NCI-H226 (cell line): ENCODE results near the gene ASTN1.

Experiments used
- DNase-seq: peaks from one replicate; pipeline ENCODE4 v3.0.0-alpha.2; 2015

The ASTN1 gene

GRCh38 chr1:176869577-176869976, 294.9 kb downstream of the ASTN1 start:
- DNase-seq, result no peak

DNA sequence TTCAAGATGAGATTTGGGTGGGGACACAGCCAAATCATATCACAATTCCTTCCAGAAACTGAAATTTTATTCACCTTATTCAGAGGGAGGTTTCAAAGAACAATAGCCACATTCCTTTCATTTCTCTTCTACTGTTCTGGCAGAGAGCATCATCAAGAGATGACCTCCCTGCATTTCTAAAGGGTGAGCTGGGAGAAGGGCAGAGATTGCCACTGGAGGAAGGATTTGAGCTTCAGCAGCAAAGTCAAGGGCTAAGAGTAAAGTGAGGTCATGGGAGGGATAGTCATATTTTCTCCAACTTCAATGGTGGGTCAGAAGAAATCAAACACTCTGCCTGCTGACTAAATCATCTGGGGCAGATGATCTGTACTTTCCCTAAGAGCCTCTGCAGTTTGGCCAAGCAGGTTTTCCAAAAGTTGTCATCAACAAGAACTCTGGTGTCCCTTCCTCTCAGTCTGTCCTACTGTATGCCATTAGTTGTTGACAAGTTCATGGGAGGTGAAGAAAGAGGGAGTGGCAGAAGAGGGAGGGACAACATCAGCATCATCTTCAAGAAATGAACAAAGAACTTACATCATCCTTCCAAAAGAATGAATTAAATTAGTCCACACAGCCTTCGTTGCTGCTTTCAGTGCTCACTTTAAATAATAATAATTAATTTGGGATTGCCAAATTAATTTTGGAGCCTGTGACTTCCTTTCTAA, 298.3 kb downstream of the ASTN1 start:
- no peak for DNase-seq

GRCh38 chr1:176864211-176864610, 300.3 kb downstream of the ASTN1 start:
- DNase-seq, result no peak

DNA sequence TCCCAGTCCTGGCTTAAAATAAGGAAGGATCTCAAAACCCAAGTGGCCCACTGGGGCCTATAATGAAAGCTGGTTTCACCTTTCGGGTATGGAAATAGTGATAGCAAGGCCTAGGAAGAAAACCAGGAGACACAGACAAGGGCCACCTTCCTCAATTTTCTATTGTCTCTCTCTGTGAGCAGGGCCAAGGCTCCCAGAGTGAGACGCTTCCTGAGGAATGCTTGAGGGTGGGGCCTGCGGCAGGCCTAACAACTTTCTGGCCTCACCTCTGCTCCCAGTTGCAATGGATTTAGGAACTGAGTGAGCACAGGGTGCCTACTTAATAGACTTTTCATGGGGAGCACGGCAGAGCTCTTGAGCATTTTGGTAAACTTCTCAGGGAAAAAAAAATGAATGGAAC, 300.9 kb downstream of the ASTN1 start:
- no peak for DNase-seq

DNA sequence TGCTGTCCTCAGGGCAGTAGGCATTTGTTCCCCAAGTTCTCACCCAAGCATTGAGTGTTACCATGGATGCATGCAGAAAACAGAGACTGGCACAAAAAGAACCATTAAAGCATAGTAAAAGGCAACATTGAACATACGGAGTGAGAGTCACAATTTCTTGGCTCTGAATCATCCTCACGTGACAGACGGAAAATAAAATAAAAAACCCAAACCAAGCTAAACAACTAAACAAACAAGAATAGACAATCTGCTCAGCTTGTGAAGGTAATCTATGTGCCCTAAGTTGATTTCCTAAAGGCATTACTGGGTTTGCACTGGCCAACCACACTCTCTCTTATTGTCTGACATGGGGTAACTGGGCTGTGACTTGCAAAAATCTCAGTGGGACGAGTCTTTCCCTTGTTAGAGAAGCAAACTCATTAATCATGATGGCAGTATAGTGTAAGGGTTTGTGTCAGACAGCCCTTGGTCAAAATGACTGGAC, 306.0 kb downstream of the ASTN1 start:
- no peak for DNase-seq

DNA sequence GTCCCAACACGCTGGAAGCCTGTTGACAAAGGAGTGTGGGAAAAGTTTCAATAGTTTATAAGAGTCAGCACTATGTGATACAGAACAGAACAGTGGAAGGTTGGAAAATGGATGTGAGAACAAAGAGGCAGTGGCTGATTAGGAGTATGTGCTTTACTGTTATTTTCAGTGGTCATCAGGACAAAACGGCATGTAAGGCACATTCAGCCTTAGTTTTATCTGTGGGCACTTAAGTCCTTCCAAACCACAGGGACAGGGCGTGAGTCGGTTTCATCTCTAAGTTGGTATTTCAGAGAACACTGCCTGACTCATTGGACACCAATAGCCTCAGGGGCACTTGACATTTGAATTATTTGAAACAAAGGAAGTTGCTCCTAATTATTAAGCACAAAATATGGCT, 306.9 kb downstream of the ASTN1 start:
- no peak for DNase-seq

DNA sequence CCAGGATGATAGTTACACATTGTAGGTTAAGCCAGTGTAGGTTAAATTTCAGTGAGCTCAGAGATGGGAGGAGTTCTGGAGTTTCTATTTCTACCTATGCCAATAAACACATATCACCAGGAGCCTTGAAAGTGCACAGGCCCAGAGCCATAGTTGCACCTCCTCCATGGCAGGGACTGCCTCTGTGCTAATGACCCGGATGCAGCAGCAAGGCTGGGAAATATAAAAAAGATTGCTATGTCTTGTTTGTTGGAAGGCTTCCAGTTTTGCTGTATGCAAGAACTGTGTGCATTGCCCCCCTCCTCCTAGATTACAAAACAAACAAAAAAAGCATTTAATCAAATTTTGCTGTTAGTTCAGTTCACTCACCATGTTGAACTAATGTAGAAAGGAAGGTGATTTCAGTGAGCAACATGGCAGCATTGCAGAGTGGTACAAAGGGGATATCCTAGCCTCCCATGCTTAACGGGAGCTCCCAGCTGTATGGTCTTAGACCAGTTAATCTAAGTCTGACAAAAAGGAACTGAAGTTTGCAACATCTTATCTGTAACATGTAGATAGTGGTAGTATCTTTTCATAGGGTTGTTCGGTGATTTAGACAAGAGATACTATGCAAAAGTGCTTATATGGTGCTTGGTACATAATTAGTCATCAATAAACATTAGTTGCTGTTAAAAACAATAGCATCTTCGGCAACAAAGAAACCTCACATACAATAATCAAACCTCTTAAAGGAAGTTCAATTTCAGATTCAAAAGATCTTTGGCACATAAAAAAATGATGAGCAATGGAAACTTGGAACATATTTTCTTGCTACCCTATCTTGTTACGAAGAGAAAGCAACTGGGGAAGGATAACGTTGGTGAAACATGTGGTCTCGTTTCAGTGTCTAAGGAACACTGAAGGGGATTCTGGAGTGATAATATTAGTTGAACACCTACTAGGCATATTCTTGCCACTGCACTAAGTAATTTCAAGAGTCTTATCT, 309.5 kb downstream of the ASTN1 start:
- DNase-seq, result no peak

DNA sequence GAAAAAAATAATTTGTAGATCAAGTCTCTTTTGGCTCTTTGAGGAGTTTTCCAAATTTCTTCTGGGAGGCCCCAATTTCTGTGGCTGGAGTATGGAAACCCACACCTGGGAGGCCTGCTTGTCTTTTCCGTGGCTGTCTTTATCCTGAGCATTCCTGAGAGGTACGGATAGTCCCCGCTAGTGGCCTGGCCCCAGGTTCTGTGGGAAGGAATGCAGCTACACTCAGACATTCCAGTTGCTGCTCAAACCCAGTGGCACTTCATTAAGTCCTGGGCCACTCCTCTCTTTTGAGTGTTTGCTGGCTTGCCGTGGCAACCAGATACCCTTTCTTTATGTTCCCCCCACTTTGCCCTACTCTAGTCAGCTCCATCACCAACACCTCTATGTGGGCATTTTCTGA, 310.4 kb downstream of the ASTN1 start:
- no peak for DNase-seq

DNA sequence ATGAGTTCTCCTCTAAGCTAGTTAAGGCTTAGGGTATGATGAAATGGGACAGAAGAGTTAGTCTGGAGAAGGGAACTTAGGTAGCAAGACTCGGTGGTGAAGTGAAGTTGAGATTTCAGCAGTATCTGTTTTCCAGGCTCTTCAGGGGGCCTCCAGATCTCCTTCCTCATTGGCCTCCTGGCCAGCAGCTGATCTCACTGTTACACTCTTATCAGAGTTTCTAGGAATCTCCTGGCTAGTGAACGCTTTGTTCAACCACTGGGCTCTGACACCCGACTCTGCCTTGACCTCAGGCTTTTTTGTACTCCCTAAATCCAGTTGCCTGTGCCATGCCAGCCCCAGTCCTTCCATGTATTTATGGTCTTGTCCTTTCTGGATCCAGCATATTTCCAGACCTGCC, 311.0 kb downstream of the ASTN1 start:
- DNase-seq, result no peak

GRCh38 chr1:176852124-176852523, 312.4 kb downstream of the ASTN1 start:
- DNase-seq, result no peak

DNA sequence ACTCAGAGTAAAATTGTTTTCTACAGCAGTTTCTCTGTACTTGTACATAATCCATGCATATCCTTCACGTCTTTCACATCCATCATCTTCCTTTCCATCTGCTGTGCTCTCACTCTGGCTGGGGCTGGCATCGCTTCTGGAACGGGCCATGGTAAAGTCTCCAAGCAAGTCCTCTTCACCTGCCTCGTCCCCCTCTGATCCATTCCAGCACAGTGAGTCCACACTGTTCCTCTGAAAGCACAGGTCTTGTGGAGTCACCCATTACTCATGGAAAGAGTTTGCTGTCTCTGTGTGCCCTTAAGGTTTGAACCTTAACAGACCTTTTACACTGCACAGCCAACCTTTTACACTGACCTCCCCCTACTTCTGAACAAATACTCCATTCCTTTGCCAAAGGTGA, 313.6 kb downstream of the ASTN1 start:
- no peak for DNase-seq

DNA sequence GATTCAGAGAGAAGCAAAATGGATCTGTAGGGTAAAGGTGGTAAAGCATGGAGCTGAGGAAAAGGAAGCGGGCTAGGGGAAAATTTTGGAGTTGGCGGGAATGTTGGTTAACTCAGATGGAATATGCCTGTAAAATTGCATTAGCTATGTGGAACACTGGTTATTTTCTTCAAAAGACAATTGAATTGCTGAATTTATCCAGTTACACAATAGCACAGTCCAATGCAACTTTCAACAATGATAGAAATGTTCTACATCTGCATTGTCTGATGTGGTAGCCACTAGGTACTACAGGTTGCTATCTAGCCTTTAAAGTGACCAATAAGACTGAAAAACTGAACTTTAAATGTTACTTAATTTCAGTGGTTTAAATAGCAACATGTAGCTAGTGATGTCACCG, 315.2 kb downstream of the ASTN1 start:
- no peak for DNase-seq

DNA sequence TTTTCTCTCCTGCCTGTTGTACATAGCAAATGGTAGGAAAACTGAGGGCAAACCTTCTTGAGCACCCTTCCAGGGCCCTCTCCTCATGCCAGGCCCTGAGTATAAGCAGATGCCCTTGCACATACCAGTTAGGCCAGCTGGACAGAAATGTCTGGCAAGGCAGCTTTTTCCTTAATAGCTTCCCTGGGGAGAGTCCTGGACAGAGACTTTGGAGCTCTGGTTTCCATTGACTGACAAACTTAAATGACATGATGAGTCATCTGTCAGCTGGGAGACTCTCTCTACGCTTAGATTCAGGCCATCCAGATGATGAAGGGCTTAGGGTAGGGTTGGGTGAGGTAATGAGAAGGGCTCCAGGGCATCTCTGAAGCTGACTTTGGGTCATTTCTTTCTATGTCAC, 317.5 kb downstream of the ASTN1 start:
- no peak for DNase-seq

- no peak for DNase-seq
These were observed 320.9 kb downstream of the ASTN1 start for GRCh38 chr1:176843352-176844297.

- no peak for DNase-seq
These were observed 323.3 kb downstream of the ASTN1 start for GRCh38 chr1:176841238-176841637.

DNA sequence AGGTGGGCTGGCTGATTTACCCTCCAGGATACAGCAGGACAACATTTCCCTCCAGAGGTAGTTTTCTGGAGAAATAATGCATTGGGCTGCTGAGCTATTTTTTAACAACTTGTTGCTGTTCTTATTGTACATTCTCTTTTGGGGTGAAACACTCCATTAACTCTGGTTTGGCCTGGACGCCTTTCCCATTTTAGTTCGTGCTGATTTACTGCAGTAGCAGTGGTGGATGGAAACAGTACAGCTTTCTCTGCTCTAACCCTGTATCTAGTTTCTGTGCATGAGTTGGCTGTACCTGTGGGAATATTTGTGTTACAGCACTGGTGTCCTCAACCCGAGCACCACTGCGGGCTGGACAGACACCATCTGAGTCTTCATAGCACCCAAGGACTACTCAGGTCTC, 325.3 kb downstream of the ASTN1 start:
- DNase-seq, result no peak

GRCh38 chr1:176838276-176838995, 326.1 kb downstream of the ASTN1 start:
- DNase-seq, result no peak

- DNase-seq, result no peak
These were observed 326.8 kb downstream of the ASTN1 start for GRCh38 chr1:176837708-176838107.

GRCh38 chr1:176831150-176831549, 333.4 kb downstream of the ASTN1 start:
- DNase-seq, result no peak

DNA sequence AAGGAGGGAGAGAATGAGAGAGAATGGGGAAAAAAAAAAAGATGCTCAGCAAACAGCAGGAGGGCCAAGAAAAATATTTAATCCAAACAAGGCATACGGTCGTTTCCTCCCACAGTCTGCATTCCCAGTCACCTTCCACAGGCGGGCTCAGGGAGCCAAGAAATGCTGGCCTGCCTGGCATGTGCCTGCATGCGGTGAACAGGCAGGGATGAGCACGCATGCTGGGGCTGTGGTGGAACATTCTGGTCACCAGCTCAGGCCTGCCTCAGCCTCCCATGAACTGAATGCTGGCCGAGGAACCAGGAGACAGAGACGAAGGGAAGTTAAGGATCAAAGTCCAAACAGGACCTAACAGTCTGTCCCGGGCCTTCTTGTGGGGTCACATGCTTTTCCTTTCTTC, 335.3 kb downstream of the ASTN1 start:
- no peak for DNase-seq

GRCh38 chr1:176826265-176826664, 338.2 kb downstream of the ASTN1 start:
- no peak for DNase-seq

DNA sequence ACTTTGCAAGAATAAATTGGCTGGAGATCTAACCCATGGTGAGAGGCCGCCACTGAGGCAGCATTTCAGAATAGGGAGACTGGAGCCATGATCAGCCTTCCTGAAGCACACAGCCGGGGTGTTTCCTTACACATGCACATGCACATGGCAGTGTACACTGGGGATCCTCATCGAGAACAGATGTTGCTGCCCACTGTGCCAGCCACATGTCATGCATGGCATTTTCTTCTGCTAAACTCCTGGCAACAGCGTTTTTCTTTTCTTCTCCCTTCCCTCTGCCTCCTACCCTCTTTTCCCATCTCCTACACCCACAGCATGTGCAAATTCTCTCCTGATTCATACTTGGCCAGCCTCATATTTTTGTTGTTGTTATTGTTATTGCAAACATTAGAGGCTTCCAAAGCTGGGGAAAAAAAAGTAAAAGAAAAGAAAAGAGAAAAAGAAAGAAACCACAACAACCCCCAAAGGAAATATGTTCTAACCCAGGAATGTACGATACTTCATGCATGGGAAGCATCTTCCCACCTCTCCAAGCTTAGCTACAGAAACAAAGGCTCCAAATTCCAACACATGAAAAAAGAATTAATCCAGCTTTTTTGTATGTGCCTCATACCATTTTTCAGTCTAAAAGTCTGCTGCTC, 344.0 kb downstream of the ASTN1 start:
- no peak for DNase-seq
